GM23248 (cell line): Measurements from ENCODE around the gene IGF2.

Experiments used
- EZH2 ChIP-seq: fragments of 200-600 bp; sonication (generic); IDR thresholded peaks from 2 replicates; pipeline ENCODE4 v1.6.1; 2018; ENCODE audit warnings: antibody characterized with exemption, mild to moderate bottlenecking; ENCODE audit not compliant: insufficient read depth, poor library complexity, severe bottlenecking
- EZH2phosphoT487 ChIP-seq: fragments of 200-600 bp; sonication (generic); IDR thresholded peaks from 2 replicates; pipeline ENCODE4 v1.6.1; 2018; ENCODE audit warnings: antibody characterized with exemption, moderate library complexity, mild to moderate bottlenecking, low read depth; ENCODE audit not compliant: insufficient read depth

GRCh38 chr11:2108675-2109491, 30.3 kb downstream of the IGF2 start:
- TF ChIP-seq EZH2 (no peak), EZH2phosphoT487 (no peak)
